ENCODE measurements around the gene NME7. TPM values are rescaled to one million over a fixed set of nuclear protein-coding genes. Genes with fewer than 3 reads are reported as not detected.

Gene NME7
- total RNA-seq, 1 donor from 2014 or later: 25.7 TPM

GRCh38 chr1:169163059-169163458 is 204.5 kb downstream of the NME7 start:
- Mint-ChIP-seq H3K9me3 (no peaks in the 10 kb centered on the region), H3K27me3 (ENCODE audit: low read depth) (no peaks in the 10 kb centered on the region), H3K36me3 (ENCODE audit: low read depth) (no peaks in the 10 kb centered on the region), H3K27ac (ENCODE audit: unreplicated experiment) (peak overlapping the region; percentile 58), H3K4me1 (peaks cover 8% of the 10 kb centered on the region), H3K4me3 (no peak overlapping the region)
- DNase-seq (ENCODE audit: low read depth, low spot score): no peak
- TF ChIP-seq, protein P1, sequence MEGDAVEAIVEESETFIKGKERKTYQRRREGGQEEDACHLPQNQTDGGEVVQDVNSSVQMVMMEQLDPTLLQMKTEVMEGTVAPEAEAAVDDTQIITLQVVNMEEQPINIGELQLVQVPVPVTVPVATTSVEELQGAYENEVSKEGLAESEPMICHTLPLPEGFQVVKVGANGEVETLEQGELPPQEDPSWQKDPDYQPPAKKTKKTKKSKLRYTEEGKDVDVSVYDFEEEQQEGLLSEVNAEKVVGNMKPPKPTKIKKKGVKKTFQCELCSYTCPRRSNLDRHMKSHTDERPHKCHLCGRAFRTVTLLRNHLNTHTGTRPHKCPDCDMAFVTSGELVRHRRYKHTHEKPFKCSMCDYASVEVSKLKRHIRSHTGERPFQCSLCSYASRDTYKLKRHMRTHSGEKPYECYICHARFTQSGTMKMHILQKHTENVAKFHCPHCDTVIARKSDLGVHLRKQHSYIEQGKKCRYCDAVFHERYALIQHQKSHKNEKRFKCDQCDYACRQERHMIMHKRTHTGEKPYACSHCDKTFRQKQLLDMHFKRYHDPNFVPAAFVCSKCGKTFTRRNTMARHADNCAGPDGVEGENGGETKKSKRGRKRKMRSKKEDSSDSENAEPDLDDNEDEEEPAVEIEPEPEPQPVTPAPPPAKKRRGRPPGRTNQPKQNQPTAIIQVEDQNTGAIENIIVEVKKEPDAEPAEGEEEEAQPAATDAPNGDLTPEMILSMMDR (conservative IDR thresholded peaks at IDR 0.05): no peak

DNA sequence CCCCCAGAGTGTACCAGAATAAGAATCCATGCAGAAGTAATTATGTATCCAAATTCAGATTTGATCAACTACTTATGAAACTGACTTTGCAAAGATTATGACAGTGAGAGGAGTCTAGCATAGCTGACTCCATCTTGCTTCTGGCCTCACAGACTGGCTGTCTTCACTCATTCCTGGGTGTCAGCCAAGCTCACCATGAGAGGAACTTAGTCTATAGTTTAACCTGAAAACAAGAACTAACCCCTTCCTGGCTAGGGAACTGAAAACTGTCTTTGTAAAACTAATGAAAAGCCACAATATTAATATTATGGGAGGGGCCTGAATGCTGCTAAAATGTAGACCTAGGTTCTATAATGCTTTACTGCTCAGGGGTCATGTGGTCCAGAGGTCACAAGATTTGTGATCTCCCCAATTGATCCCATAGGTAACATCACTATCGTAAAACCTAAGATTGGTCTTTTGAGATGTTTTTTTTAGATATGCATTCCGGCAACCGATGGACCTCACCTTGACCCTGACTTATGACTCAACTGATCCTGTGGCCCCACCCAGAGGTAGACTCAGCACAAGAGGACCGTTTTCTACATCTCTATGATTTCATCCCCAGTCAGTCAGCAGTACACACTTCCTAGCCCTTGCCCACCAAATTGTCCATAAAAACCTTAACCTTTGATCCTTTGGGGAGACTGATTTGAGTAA is 206.0 kb downstream of the NME7 start:
- Mint-ChIP-seq H3K27me3 (ENCODE audit: low read depth) (no peaks in the 10 kb centered on the region), H3K4me1 (peaks cover 14% of the 10 kb centered on the region), H3K36me3 (ENCODE audit: low read depth) (no peaks in the 10 kb centered on the region), H3K9me3 (no peaks in the 10 kb centered on the region), H3K4me3 (no peak overlapping the region), H3K27ac (ENCODE audit: unreplicated experiment) (no peak overlapping the region)
- no peak for DNase-seq (ENCODE audit: low read depth, low spot score)
- TF ChIP-seq, protein P1 (conservative IDR thresholded peaks at IDR 0.05): no peak

DNA sequence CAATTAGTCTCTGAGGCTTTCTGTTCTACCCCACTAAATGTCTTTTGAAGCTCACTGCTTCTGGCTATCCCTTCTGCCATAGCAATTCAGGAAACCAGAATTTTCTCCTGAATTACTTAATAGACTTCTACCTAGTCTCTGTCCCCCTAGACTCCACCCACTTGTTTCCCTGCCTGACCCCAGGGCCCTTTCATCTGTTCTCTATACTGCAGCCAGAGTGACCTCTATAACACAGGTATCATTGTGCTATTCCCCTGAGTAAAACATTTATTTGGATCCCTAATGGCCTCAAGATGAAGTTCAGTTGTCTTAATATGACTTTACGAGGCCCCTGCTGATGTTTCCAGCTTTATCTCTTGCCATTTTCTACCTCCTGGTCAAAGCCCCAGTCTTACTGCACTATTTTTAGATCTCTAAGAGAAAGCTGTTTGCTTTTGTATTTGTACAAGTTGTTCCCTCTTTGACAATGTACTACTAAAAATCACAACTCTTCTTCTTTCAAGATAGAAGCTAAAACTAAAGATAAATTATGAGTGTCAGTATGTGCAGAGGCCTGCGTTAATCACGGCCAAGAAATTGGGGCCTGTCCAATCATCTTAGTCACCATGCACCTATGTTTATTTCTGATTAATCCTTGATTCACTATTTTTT is 206.6 kb downstream of the NME7 start:
- no peak for DNase-seq (ENCODE audit: low read depth, low spot score)
- H3K4me1 Mint-ChIP-seq: peaks cover 14% of the 10 kb centered on the region
- H3K9me3 Mint-ChIP-seq: no peaks in the 10 kb centered on the region
- H3K27me3 Mint-ChIP-seq (ENCODE audit: low read depth): no peaks in the 10 kb centered on the region
- no peaks in the 10 kb centered on the region for H3K36me3 Mint-ChIP-seq (ENCODE audit: low read depth)
- H3K4me3 Mint-ChIP-seq: no peak overlapping the region
- TF ChIP-seq, protein P1 (conservative IDR thresholded peaks at IDR 0.05): no peak
- H3K27ac Mint-ChIP-seq (ENCODE audit: unreplicated experiment): no peak overlapping the region

GRCh38 chr1:169156580-169156979 is 211.0 kb downstream of the NME7 start:
- no peaks in the 10 kb centered on the region for H3K36me3 Mint-ChIP-seq (ENCODE audit: low read depth)
- no peak overlapping the region for H3K27ac Mint-ChIP-seq (ENCODE audit: unreplicated experiment)
- H3K4me3 Mint-ChIP-seq: no peak overlapping the region
- no peaks in the 10 kb centered on the region for H3K9me3 Mint-ChIP-seq
- no peaks in the 10 kb centered on the region for H3K27me3 Mint-ChIP-seq (ENCODE audit: low read depth)
- TF ChIP-seq, protein P1 (conservative IDR thresholded peaks at IDR 0.05): no peak
- DNase-seq (ENCODE audit: low read depth, low spot score): no peak
- H3K4me1 Mint-ChIP-seq: peaks cover 7% of the 10 kb centered on the region

- DNase-seq (ENCODE audit: low read depth, low spot score): no peak
- Mint-ChIP-seq H3K9me3 (no peaks in the 10 kb centered on the region), H3K4me3 (no peak overlapping the region), H3K4me1 (peaks cover 7% of the 10 kb centered on the region), H3K27ac (ENCODE audit: unreplicated experiment) (no peak overlapping the region), H3K27me3 (ENCODE audit: low read depth) (no peaks in the 10 kb centered on the region), H3K36me3 (ENCODE audit: low read depth) (no peaks in the 10 kb centered on the region)
- TF ChIP-seq, protein P1 (conservative IDR thresholded peaks at IDR 0.05): no peak
These were observed 211.9 kb downstream of the NME7 start for GRCh38 chr1:169155675-169156074.

All from neural crest cell (in vitro differentiated cells).